HepG2 (cell line): ENCODE data around the gene NUP62. TPM values are rescaled to one million over a fixed set of nuclear protein-coding genes. Genes with fewer than 3 reads are reported as not detected.

Source experiments
- AGO1 ChIP-seq: fragments of 200-400 bp; formaldehyde crosslinking; IDR thresholded peaks from 2 replicates; pipeline ENCODE4 v1.6.1; 2017; ENCODE audit warnings: mild to moderate bottlenecking, low read depth, low read length, moderate library complexity; ENCODE audit not compliant: poor library complexity, severe bottlenecking
- DPF2 ChIP-seq: sonication (generic); formaldehyde crosslinking; IDR thresholded peaks from 2 replicates; pipeline ENCODE4 v1.4.0; 2020; ENCODE audit warnings: mild to moderate bottlenecking, low read depth, missing genetic modification reagents, borderline replicate concordance
- NFATC3 ChIP-seq: sonication (generic); formaldehyde crosslinking; IDR thresholded peaks from 2 replicates; pipeline ENCODE4 v1.5.1; 2020; ENCODE audit warnings: mild to moderate bottlenecking, missing genetic modification reagents
- RNF2 ChIP-seq: fragments of 450-650 bp; conservative IDR thresholded peaks from 2 replicates; pipeline ENCODE4 v1.6.1; 2016; ENCODE audit warnings: low read depth
- ZBTB3 ChIP-seq: sonication (generic); formaldehyde crosslinking; IDR thresholded peaks from 2 replicates; pipeline ENCODE4 v1.4.0; 2020; ENCODE audit warnings: low read depth, mild to moderate bottlenecking, moderate library complexity, missing genetic modification reagents, borderline replicate concordance
- ZBTB38 ChIP-seq: sonication (generic); formaldehyde crosslinking; IDR thresholded peaks from 2 replicates; pipeline ENCODE4 v1.5.1; 2020; ENCODE audit warnings: mild to moderate bottlenecking, missing genetic modification reagents
- polyA plus RNA-seq, 8 experiments: library from polyadenylated mRNA; depleted of rRNA in 3 of 8; stranded (reverse) in 7 of 8; unstranded in 1 of 8; fragments of >200 nt; fragmentation: Illumina TruSeq in 4 of 8; extraction: Trizol in 4 of 8; gene quantifications; 2 replicates each; pipeline versions ENCODE4 v1.2.1 to v1.2.3, GENCODE V29; 2011 to 2016; ENCODE audit warnings: low read depth in 4 of 8, missing spikeins in 1 of 8, mixed read lengths in 1 of 8; ENCODE audit not compliant: insufficient read depth in 1 of 8
- total RNA-seq, 5 experiments: library from RNA; depleted of rRNA; stranded (reverse); fragments of >200 nt; fragmentation: Illumina TruSeq; extraction: Trizol; gene quantifications; 2 replicates each; pipeline ENCODE4 v1.2.3, GENCODE V29; 2016; ENCODE audit warnings: low read depth in 1 of 5
- TF ChIP-seq, protein P1 (sequence below): sonication (generic); formaldehyde crosslinking; IDR thresholded peaks from 2 replicates; pipeline ENCODE4 v1.4.0; 2020; ENCODE audit warnings: missing genetic modification reagents, borderline replicate concordance
- TF ChIP-seq, protein P2 (sequence below): IDR thresholded peaks from 2 replicates; pipeline ENCODE4 v1.6.1; 2016; ENCODE audit warnings: missing compliant biosample characterization, missing genetic modification reagents, borderline replicate concordance
- TF ChIP-seq, protein P3 (sequence below): sonication (generic); formaldehyde crosslinking; IDR thresholded peaks from 2 replicates; pipeline ENCODE4 v1.4.0; 2020; ENCODE audit warnings: mild to moderate bottlenecking, low read depth, missing genetic modification reagents
- TF ChIP-seq, protein P4 (sequence below): sonication (generic); formaldehyde crosslinking; IDR thresholded peaks from 2 replicates; pipeline ENCODE4 v1.4.0; 2020; ENCODE audit warnings: missing genetic modification reagents
- TF ChIP-seq, protein P5 (sequence below): sonication (generic); formaldehyde crosslinking; IDR thresholded peaks from 2 replicates; pipeline ENCODE4 v1.5.1; 2020; ENCODE audit warnings: mild to moderate bottlenecking, missing genetic modification reagents, moderate library complexity

Gene NUP62
- total and polyA plus RNA-seq, 2 of the 13 experiments (the other 11 are each of a cell fraction or from before 2014, with no cell fraction given), result 16.5 to 41.5 TPM

DNA sequence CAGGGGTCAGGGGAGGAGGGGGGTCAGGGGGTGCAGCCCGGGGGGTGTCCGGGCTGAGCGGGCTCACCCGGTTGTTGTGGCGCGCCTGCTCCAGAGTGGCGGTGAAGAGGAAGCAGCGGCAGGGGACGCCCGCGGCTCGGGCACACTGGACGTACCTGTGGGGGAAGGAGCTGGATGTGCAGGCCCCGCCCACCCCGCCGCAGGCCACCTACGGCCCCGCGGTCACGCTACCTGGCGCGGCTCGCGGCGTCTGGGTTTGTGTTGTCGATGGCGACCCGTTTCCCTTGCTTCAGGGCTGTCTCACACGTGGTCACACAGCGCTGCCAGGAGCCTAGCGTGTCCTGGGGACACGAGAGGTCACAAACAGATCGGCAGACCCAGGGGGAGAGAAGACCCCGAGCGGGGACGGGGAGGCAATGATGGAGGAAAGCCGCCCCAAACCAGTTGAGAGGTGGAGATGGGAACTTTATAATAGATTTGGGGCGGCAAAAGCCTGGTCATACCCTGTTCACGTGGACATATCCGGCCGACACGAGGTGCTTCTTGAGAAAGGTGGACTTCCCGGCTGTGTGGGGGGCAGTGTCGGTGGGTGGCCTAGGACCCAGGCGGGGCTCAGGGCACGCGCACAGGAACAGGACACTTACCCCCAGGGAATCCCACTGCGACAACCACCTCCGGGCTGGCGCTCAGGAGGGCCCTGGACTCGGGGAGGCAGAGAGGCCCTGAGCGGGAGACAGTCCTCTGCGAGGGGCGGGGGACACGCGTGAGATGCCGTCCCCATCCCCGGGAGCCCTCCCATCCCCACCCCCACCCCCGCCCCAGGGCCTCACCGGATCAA lies 67.5 kb downstream of the NUP62 start (continued):
- TF ChIP-seq, protein P1, sequence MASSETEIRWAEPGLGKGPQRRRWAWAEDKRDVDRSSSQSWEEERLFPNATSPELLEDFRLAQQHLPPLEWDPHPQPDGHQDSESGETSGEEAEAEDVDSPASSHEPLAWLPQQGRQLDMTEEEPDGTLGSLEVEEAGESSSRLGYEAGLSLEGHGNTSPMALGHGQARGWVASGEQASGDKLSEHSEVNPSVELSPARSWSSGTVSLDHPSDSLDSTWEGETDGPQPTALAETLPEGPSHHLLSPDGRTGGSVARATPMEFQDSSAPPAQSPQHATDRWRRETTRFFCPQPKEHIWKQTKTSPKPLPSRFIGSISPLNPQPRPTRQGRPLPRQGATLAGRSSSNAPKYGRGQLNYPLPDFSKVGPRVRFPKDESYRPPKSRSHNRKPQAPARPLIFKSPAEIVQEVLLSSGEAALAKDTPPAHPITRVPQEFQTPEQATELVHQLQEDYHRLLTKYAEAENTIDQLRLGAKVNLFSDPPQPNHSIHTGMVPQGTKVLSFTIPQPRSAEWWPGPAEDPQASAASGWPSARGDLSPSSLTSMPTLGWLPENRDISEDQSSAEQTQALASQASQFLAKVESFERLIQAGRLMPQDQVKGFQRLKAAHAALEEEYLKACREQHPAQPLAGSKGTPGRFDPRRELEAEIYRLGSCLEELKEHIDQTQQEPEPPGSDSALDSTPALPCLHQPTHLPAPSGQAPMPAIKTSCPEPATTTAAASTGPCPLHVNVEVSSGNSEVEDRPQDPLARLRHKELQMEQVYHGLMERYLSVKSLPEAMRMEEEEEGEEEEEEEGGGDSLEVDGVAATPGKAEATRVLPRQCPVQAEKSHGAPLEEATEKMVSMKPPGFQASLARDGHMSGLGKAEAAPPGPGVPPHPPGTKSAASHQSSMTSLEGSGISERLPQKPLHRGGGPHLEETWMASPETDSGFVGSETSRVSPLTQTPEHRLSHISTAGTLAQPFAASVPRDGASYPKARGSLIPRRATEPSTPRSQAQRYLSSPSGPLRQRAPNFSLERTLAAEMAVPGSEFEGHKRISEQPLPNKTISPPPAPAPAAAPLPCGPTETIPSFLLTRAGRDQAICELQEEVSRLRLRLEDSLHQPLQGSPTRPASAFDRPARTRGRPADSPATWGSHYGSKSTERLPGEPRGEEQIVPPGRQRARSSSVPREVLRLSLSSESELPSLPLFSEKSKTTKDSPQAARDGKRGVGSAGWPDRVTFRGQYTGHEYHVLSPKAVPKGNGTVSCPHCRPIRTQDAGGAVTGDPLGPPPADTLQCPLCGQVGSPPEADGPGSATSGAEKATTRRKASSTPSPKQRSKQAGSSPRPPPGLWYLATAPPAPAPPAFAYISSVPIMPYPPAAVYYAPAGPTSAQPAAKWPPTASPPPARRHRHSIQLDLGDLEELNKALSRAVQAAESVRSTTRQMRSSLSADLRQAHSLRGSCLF, result no peak
- TF ChIP-seq NFATC3 (CRISPR knock-in tag) (no peak), AGO1 (peak; percentile 36), DPF2 (CRISPR knock-in tag) (no peak), RNF2 (no peak), ZBTB3 (CRISPR knock-in tag) (no peak), ZBTB38 (CRISPR knock-in tag) (peak; percentile 61; the same call in 1 of the 2 replicates)
- TF ChIP-seq, protein P2, sequence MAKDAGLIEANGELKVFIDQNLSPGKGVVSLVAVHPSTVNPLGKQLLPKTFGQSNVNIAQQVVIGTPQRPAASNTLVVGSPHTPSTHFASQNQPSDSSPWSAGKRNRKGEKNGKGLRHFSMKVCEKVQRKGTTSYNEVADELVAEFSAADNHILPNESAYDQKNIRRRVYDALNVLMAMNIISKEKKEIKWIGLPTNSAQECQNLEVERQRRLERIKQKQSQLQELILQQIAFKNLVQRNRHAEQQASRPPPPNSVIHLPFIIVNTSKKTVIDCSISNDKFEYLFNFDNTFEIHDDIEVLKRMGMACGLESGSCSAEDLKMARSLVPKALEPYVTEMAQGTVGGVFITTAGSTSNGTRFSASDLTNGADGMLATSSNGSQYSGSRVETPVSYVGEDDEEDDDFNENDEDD (CRISPR knock-in tag), result no peak
- TF ChIP-seq, protein P3, sequence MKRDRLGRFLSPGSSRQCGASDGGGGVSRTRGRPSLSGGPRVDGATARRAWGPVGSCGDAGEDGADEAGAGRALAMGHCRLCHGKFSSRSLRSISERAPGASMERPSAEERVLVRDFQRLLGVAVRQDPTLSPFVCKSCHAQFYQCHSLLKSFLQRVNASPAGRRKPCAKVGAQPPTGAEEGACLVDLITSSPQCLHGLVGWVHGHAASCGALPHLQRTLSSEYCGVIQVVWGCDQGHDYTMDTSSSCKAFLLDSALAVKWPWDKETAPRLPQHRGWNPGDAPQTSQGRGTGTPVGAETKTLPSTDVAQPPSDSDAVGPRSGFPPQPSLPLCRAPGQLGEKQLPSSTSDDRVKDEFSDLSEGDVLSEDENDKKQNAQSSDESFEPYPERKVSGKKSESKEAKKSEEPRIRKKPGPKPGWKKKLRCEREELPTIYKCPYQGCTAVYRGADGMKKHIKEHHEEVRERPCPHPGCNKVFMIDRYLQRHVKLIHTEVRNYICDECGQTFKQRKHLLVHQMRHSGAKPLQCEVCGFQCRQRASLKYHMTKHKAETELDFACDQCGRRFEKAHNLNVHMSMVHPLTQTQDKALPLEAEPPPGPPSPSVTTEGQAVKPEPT (CRISPR knock-in tag), result no peak
- TF ChIP-seq, protein P4, sequence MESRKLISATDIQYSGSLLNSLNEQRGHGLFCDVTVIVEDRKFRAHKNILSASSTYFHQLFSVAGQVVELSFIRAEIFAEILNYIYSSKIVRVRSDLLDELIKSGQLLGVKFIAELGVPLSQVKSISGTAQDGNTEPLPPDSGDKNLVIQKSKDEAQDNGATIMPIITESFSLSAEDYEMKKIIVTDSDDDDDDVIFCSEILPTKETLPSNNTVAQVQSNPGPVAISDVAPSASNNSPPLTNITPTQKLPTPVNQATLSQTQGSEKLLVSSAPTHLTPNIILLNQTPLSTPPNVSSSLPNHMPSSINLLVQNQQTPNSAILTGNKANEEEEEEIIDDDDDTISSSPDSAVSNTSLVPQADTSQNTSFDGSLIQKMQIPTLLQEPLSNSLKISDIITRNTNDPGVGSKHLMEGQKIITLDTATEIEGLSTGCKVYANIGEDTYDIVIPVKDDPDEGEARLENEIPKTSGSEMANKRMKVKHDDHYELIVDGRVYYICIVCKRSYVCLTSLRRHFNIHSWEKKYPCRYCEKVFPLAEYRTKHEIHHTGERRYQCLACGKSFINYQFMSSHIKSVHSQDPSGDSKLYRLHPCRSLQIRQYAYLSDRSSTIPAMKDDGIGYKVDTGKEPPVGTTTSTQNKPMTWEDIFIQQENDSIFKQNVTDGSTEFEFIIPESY, result peak; percentile 54; the same call in 1 of the 2 replicates
- TF ChIP-seq, protein P5, sequence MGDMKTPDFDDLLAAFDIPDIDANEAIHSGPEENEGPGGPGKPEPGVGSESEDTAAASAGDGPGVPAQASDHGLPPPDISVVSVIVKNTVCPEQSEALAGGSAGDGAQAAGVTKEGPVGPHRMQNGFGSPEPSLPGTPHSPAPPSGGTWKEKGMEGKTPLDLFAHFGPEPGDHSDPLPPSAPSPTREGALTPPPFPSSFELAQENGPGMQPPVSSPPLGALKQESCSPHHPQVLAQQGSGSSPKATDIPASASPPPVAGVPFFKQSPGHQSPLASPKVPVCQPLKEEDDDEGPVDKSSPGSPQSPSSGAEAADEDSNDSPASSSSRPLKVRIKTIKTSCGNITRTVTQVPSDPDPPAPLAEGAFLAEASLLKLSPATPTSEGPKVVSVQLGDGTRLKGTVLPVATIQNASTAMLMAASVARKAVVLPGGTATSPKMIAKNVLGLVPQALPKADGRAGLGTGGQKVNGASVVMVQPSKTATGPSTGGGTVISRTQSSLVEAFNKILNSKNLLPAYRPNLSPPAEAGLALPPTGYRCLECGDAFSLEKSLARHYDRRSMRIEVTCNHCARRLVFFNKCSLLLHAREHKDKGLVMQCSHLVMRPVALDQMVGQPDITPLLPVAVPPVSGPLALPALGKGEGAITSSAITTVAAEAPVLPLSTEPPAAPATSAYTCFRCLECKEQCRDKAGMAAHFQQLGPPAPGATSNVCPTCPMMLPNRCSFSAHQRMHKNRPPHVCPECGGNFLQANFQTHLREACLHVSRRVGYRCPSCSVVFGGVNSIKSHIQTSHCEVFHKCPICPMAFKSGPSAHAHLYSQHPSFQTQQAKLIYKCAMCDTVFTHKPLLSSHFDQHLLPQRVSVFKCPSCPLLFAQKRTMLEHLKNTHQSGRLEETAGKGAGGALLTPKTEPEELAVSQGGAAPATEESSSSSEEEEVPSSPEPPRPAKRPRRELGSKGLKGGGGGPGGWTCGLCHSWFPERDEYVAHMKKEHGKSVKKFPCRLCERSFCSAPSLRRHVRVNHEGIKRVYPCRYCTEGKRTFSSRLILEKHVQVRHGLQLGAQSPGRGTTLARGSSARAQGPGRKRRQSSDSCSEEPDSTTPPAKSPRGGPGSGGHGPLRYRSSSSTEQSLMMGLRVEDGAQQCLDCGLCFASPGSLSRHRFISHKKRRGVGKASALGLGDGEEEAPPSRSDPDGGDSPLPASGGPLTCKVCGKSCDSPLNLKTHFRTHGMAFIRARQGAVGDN, result 0 out of 2 replicates have a peak, but pooled peaks have one; percentile 9
